GM18858 (cell line): ENCODE results near the gene TTC33.

Experiments
- ATAC-seq: cut with Tn5 transposase; IDR thresholded peaks from one replicate; pipeline ENCODE4 v1.9.1; 2021; ENCODE audit not compliant: unreplicated experiment

TTC33 gene

GRCh38 chr5:40524677-40525076, 231.1 kb downstream of the TTC33 start:
- ATAC-seq, result no peak

- ATAC-seq, result no peak
These were observed 233.8 kb downstream of the TTC33 start for GRCh38 chr5:40521925-40522324.

GRCh38 chr5:40521108-40521785, 234.5 kb downstream of the TTC33 start:
- ATAC-seq, result no peak

GRCh38 chr5:40518485-40518917, 237.3 kb downstream of the TTC33 start:
- no peak for ATAC-seq

GRCh38 chr5:40515476-40515875, 240.3 kb downstream of the TTC33 start:
- ATAC-seq, result no peak

- no peak for ATAC-seq
These were observed 240.8 kb downstream of the TTC33 start for GRCh38 chr5:40514976-40515375.

- no peak for ATAC-seq
These were observed 244.0 kb downstream of the TTC33 start for GRCh38 chr5:40511801-40512200.

- no peak for ATAC-seq
These were observed 248.7 kb downstream of the TTC33 start for GRCh38 chr5:40507095-40507494.

GRCh38 chr5:40505031-40505430, 250.7 kb downstream of the TTC33 start:
- no peak for ATAC-seq

- ATAC-seq, result no peak
These were observed 252.3 kb downstream of the TTC33 start for GRCh38 chr5:40503439-40503838.

GRCh38 chr5:40502736-40503135, 253.0 kb downstream of the TTC33 start:
- peak; percentile 73 for ATAC-seq

GRCh38 chr5:40501711-40502444, 253.9 kb downstream of the TTC33 start:
- no peak for ATAC-seq

- no peak for ATAC-seq
These were observed 256.1 kb downstream of the TTC33 start for GRCh38 chr5:40499518-40500273.

- ATAC-seq, result no peak
These were observed 256.8 kb downstream of the TTC33 start for GRCh38 chr5:40499007-40499406.

GRCh38 chr5:40497573-40497972, 258.2 kb downstream of the TTC33 start:
- no peak for ATAC-seq

GRCh38 chr5:40495237-40495635, 260.5 kb downstream of the TTC33 start:
- no peak for ATAC-seq

GRCh38 chr5:40494631-40495236, 261.0 kb downstream of the TTC33 start:
- no peak for ATAC-seq

GRCh38 chr5:40492056-40492455, 263.7 kb downstream of the TTC33 start:
- no peak for ATAC-seq

- no peak for ATAC-seq
These were observed 264.1 kb downstream of the TTC33 start for GRCh38 chr5:40491644-40492043.

GRCh38 chr5:40490464-40491111, 265.2 kb downstream of the TTC33 start:
- ATAC-seq, result peak; percentile 50

- ATAC-seq, result no peak
These were observed 266.3 kb downstream of the TTC33 start for GRCh38 chr5:40489421-40489820.
